Kidney epithelial cell (primary cell): ENCODE data around the gene KAT5. TPM values are rescaled to one million over a fixed set of nuclear protein-coding genes. Genes with fewer than 3 reads are reported as not detected.

Experiments
- DNase-seq: peaks from one replicate; pipeline ENCODE4 v3.0.0-alpha.2; 2010; ENCODE audit warnings: low read depth
- H3K27me3 ChIP-seq: 2 replicates; pipeline ENCODE4 v1.6.0; 2011; ENCODE audit warnings: low read length; ENCODE audit not compliant: control insufficient read depth, insufficient read depth
- H3K36me3 ChIP-seq: 2 replicates; pipeline ENCODE4 v1.5.1; 2011; ENCODE audit warnings: low read length; ENCODE audit not compliant: control insufficient read depth, insufficient read depth
- H3K4me3 ChIP-seq: 2 replicates; pipeline ENCODE4 v1.5.1; 2011; ENCODE audit warnings: low read depth, mild to moderate bottlenecking, control low read depth, low read length
- CTCF ChIP-seq: IDR thresholded peaks from 2 replicates; pipeline ENCODE4 v1.5.1; 2011; ENCODE audit warnings: mild to moderate bottlenecking, moderate library complexity, low read length, control low read depth, inconsistent platforms; ENCODE audit not compliant: insufficient read depth, poor library complexity, severe bottlenecking
- total RNA-seq: library from RNA; depleted of rRNA; stranded (reverse); fragments of >200 nt; gene quantifications from 2 replicates; pipeline ENCODE4 v1.2.3, GENCODE V29; 2015

KAT5 gene
- total RNA-seq, 1 donor from 2014 or later = 73.3 TPM

- no peak overlapping the region for H3K4me3 ChIP-seq
- H3K27me3 ChIP-seq = no peaks in the 10 kb centered on the region
- peaks cover 13% of the 10 kb centered on the region for H3K36me3 ChIP-seq
- no peak for TF ChIP-seq CTCF
- no peak for DNase-seq
Observed at GRCh38 chr11:65713212-65713969, 1.3 kb downstream of the KAT5 start.

DNA sequence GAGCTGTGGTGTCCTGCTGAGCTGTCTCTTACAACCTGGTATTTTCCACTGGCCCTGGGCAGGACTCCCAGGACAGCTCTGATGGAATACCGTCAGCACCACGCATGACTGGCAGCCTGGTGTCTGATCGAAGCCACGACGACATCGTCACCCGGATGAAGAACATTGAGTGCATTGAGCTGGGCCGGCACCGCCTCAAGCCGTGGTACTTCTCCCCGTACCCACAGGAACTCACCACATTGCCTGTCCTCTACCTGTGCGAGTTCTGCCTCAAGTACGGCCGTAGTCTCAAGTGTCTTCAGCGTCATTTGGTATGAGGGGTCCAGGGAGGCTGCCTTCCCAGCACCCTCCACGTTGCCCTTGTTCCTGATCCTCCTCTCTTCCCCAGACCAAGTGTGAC is 2.4 kb downstream of the KAT5 start:
- no peak for TF ChIP-seq CTCF
- H3K36me3 ChIP-seq = peaks cover 16% of the 10 kb centered on the region
- no peak overlapping the region for H3K4me3 ChIP-seq
- no peaks in the 10 kb centered on the region for H3K27me3 ChIP-seq
- DNase-seq = no peak

GRCh38 chr11:65716302-65716701 is 4.2 kb downstream of the KAT5 start:
- no peak overlapping the region for H3K4me3 ChIP-seq
- no peak for DNase-seq
- H3K36me3 ChIP-seq = peaks cover 16% of the 10 kb centered on the region
- H3K27me3 ChIP-seq = no peaks in the 10 kb centered on the region
- TF ChIP-seq CTCF = no peak

DNA sequence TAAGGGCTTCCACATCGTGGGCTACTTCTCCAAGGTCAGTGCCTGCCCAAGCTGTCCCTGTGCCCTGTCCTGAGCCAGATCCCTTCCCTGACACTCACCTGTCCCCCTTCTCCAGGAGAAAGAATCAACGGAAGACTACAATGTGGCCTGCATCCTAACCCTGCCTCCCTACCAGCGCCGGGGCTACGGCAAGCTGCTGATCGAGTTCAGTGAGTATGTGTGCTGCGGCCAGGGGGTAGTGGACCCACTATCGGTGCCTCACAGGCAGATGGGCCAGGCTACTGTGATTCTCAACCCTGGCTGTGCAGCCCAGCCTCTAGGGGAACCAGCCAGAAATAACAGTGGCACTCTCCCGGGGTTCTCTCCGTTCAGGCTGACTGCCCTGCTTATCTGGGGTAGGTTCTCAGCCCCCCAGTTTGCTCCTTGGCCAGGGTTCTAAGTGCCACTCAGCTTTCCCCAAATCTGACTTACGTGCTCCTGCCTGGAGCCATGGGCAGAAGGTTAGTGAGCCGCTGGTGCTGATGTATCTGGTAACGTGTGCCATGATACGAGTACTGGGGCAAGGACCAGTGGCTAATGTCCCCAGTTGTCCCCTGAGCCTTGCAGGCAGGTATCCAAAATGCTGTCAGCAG is 4.8 kb downstream of the KAT5 start:
- Histone ChIP-seq H3K36me3 (peaks cover 16% of the 10 kb centered on the region), H3K4me3 (no peak overlapping the region), H3K27me3 (no peaks in the 10 kb centered on the region)
- DNase-seq = no peak
- no peak for TF ChIP-seq CTCF

GRCh38 chr11:65717906-65718305 is 5.9 kb downstream of the KAT5 start:
- Histone ChIP-seq H3K27me3 (no peaks in the 10 kb centered on the region), H3K36me3 (peaks cover 16% of the 10 kb centered on the region), H3K4me3 (no peak overlapping the region)
- DNase-seq = no peak
- no peak for TF ChIP-seq CTCF
